ENCODE measurements around the gene HTR3C.

- TF ChIP-seq TAF1 (IDR thresholded peaks at IDR 0.05; ENCODE audit: low read depth) (no peak), YY1 (IDR thresholded peaks at IDR 0.05; ENCODE audit: low read depth) (no peak), EGR1 (IDR thresholded peaks at IDR 0.05) (no peak), FOXM1 (IDR thresholded peaks at IDR 0.05; ENCODE audit: borderline replicate concordance, low read depth) (no peak), REST (IDR thresholded peaks at IDR 0.05; ENCODE audit: low read depth) (no peak), MAX (IDR thresholded peaks at IDR 0.05) (no peak), TCF12 (IDR thresholded peaks at IDR 0.05; ENCODE audit: low read depth) (no peak), EP300 (IDR thresholded peaks at IDR 0.05; ENCODE audit: borderline replicate concordance) (no peak), RAD21 (IDR thresholded peaks at IDR 0.05; ENCODE audit: low read depth) (no peak), CREB1 (IDR thresholded peaks at IDR 0.05; ENCODE audit: low read depth) (no peak), NFIC (IDR thresholded peaks at IDR 0.05) (no peak), CEBPB (IDR thresholded peaks at IDR 0.05) (no peak), ZBTB7A (IDR thresholded peaks at IDR 0.05; ENCODE audit: low read depth) (no peak), TEAD4 (IDR thresholded peaks at IDR 0.05) (no peak)
Observed at GRCh38 chr3:184082465-184082864, 29.6 kb downstream of the HTR3C start.
